ENCODE measurements around the gene RAD18.

GRCh38 chr3:8900869-8901268 lies 62.4 kb downstream of the RAD18 start:
- TF ChIP-seq POLR2A (IDR thresholded peaks at IDR 0.05) (no peak), CTCF (IDR thresholded peaks at IDR 0.05) (no peak)
